HTERT RPE-1 (cell line): ENCODE measurements around the gene NPR2.

Source experiments
- in situ Hi-C: fragments of 300-500 bp; cut with MboI; formaldehyde crosslinking; loops from 4 replicates; pipeline ENCODE4 v1.14.3; 2020; ENCODE audit warnings: low sequenced_read_pairs

NPR2 gene

GRCh38 chr9:35763181-35763580 lies 28.2 kb upstream of the NPR2 start:
- in situ Hi-C loops: no loop called here

DNA sequence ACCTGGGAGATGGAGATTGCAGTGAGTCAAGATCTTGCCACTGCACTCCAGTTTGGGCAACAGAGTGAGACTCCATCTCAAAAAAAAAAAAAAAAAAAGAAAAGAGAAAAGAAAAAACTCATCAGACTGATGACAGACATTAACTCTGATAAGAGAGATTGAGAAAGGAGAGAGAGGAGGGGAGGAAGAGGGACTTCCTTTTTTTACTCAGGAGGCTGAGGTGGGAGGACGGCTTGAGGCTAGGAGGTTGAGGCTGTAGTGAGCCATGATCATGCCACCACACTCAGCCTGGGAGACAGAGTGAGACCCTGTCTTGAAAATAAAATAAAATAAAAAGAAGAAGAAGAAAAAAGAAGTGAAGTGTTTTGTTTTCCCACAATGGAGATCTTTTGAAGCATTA lies 27.6 kb upstream of the NPR2 start:
- in situ Hi-C loops: no loop called here

DNA sequence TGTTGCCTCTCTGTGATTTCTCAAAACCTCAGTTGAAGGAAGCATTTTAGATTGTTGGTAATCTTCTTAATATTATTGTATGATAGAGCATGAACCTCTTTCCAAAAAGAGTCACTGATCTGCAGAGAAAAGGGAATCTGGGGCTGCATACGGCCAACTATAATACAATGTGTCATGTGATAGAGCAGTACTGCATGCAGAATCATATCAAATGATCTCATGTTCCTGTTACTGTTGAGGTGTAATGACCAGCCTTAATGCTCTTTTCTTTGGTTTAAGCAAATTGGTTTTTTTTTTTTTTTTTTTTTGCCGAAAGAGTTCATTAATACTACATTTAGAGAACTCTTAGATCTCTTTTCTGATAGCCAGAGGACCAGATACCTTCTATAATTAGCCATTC lies 24.4 kb upstream of the NPR2 start:
- in situ Hi-C loops: no loop called here

DNA sequence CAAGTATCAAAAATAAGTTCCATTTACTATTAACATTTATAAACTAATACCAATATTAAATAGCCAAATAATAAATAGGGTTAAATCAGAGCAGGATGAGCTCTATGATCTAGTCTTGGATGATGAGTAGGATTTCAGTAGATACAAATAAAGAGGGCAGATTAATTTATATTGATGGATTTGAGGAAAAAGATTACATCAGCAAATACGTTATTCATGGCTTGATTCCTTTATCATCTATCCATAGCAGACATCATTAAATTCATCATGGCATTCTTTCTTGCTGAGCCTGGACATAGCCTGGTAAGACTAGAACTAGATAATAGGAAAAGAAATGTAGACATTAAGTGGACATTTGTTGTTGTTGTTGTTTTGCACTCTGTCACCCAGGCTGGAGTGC lies 23.9 kb upstream of the NPR2 start:
- in situ Hi-C loops: no loop called here

- in situ Hi-C loops: no loop called here
Measured at GRCh38 chr9:35769763-35770162, 21.6 kb upstream of the NPR2 start.

DNA sequence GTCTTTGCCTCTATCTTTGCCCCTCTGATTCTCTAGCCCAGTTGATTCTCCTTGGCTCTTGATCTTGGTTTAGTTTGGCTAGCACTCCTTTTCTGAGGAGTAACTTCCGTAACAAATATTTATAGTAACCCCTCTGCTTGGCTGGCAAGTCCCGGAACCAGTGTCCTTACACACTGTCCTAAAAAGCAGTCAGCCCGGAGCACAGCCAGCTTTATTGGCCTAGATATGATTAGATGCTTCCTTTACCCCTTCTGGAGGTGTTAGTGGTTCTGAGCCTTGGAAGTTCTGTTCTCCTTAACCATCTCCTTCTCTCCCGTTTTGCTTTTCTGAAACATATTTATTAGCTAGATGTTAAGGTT lies 20.3 kb upstream of the NPR2 start:
- in situ Hi-C loops: no loop called here

- in situ Hi-C loops: no loop called here
Measured at GRCh38 chr9:35771534-35771933, 19.9 kb upstream of the NPR2 start.

- in situ Hi-C loops: no loop called here
Measured at GRCh38 chr9:35771943-35772342, 19.4 kb upstream of the NPR2 start.

- in situ Hi-C loops: no loop called here
Measured at GRCh38 chr9:35774907-35775635, 16.3 kb upstream of the NPR2 start.

DNA sequence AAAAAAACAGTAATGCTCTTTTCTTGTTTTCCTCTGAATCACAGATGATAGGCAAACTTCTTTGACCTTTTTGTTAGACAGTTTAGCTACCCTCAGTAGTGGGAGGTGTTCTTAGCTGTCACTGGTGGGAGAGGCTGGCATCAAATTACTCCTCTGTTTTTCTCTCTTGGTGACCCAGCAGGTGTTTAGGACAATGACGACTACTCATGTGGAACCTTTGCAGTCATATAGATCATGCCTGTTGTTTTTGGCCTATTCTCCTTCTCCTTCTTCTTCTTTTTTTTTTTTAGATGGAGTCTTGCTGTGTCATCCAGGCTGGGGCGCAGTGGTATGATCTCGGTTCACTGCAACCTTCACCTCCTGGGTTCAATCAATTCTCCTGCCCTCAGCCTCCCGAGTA lies 15.4 kb upstream of the NPR2 start:
- in situ Hi-C loops: no loop called here

- in situ Hi-C loops: no loop called here
Measured at GRCh38 chr9:35778496-35778895, 12.9 kb upstream of the NPR2 start.

GRCh38 chr9:35781066-35781465 lies 10.3 kb upstream of the NPR2 start:
- in situ Hi-C loops: no loop called here

GRCh38 chr9:35783418-35783817 lies 8.0 kb upstream of the NPR2 start:
- in situ Hi-C loops: no loop called here

- in situ Hi-C loops: no loop called here
Measured at GRCh38 chr9:35789541-35789940, 1.9 kb upstream of the NPR2 start.

DNA sequence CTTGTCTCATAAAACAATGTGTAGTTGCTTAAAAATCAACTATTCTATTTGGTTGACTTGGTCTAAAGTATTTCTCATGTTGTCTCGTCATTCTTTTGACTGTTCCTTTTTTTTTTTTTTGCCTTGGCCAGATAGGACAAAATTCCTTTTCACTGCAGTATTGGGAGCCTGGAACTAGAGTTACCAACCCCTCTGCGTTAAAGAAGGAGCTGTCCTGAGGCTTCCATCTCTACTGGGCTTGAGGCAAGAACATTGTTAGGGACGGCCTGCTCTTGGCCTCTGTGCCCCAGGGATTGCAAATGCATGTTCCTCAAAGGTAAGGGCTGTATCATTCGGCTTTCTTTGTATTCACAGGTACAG lies 1.4 kb upstream of the NPR2 start:
- in situ Hi-C loops: no loop called here

GRCh38 chr9:35790385-35791296 lies 750 bp upstream of the NPR2 start:
- in situ Hi-C loops: no loop called here

- in situ Hi-C loops: no loop called here
Measured at GRCh38 chr9:35792024-35792813, 828 bp downstream of the NPR2 start.

GRCh38 chr9:35792826-35793225 lies 1.4 kb downstream of the NPR2 start:
- in situ Hi-C loops: no loop called here

GRCh38 chr9:35793461-35793860 lies 2.1 kb downstream of the NPR2 start:
- in situ Hi-C loops: no loop called here

DNA sequence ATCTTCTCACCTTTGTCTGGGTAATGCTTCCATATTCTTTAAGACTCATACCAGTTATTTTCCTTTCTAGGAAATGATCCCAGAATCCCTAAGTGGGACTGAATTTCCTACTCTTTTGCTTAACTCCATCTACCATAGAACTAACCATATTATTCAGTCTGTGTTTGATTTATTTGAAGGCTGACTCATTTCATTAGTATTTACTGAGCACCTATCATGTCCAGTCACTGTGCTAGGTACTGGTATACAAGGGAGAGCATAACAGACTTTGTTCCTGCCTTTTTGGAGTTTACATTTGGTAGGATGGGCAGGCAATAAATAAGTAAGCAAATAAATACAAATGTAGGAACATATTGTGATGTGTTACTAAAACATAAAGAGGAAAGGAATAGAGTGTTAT lies 4.3 kb downstream of the NPR2 start:
- in situ Hi-C loops: no loop called here

- in situ Hi-C loops: no loop called here
Measured at GRCh38 chr9:35797311-35798109, 6.1 kb downstream of the NPR2 start.
